Liver (tissue), 9 donors: Measurements from ENCODE around the gene IGF2BP2. TPM values are rescaled to one million over a fixed set of nuclear protein-coding genes. Genes with fewer than 3 reads are reported as not detected.

Experiments
- DNase-seq: peaks from one replicate; pipeline ENCODE4 v3.0.0-alpha.2; 2017; ENCODE audit warnings: low spot score
- H3K27ac ChIP-seq, 2 donors: one replicate each; pipeline ENCODE4 v1.7.0; 2013; ENCODE audit warnings: inconsistent platforms in 2 of 2, low read length in 2 of 2, control low read depth in 1 of 2, low read depth in 1 of 2, mild to moderate bottlenecking in 1 of 2
- H3K27me3 ChIP-seq, 4 donors: one replicate each; pipeline versions ENCODE4 v1.6.1 to v1.7.0; 2013; ENCODE audit warnings: low read length in 3 of 4, inconsistent platforms in 1 of 4, mild to moderate bottlenecking in 1 of 4, moderate library complexity in 1 of 4; ENCODE audit not compliant: control insufficient read depth in 4 of 4, insufficient read depth in 4 of 4
- H3K36me3 ChIP-seq, 4 donors: one replicate each; pipeline versions ENCODE4 v1.6.1 to v1.7.0; 2013; ENCODE audit warnings: low read length in 3 of 4, mild to moderate bottlenecking in 3 of 4, low read depth in 1 of 4, moderate library complexity in 1 of 4; ENCODE audit not compliant: control insufficient read depth in 4 of 4, insufficient read depth in 3 of 4
- H3K4me1 ChIP-seq, 4 donors: one replicate each; pipeline versions ENCODE4 v1.6.1 to v1.7.0; 2013; ENCODE audit warnings: low read length in 3 of 4, mild to moderate bottlenecking in 3 of 4, moderate library complexity in 1 of 4; ENCODE audit not compliant: control insufficient read depth in 4 of 4, insufficient read depth in 4 of 4
- H3K4me3 ChIP-seq, 3 donors: one replicate each; pipeline versions ENCODE4 v1.6.1 to v1.7.0; 2013; ENCODE audit warnings: low read length in 3 of 3, control low read depth in 1 of 3, low read depth in 1 of 3, mild to moderate bottlenecking in 1 of 3
- H3K9ac ChIP-seq, 2 donors: one replicate each; pipeline ENCODE4 v1.7.0; 2013; ENCODE audit warnings: low read length in 2 of 2, mild to moderate bottlenecking in 2 of 2, moderate library complexity in 2 of 2, control low read depth in 1 of 2, low read depth in 1 of 2
- H3K9me3 ChIP-seq, 4 donors: one replicate each; pipeline versions ENCODE4 v1.6.1 to v1.7.0; 2013; ENCODE audit warnings: low read length in 3 of 4; ENCODE audit not compliant: control insufficient read depth in 4 of 4
- EGR1 ChIP-seq, 2 donors: IDR thresholded peaks; 2 replicates each; pipeline ENCODE4 v1.6.1; 2016 to 2018; ENCODE audit warnings: antibody characterized with exemption in 2 of 2, low read depth in 2 of 2
- FOXA1 ChIP-seq: IDR thresholded peaks from 2 replicates; pipeline ENCODE4 v1.6.1; 2016; ENCODE audit warnings: antibody characterized with exemption
- GABPA ChIP-seq, 2 donors: IDR thresholded peaks in 1 of 2; conservative IDR thresholded peaks in 1 of 2; 2 replicates each; pipeline ENCODE4 v1.6.1; 2016; ENCODE audit warnings: antibody characterized with exemption in 2 of 2, mild to moderate bottlenecking in 1 of 2, moderate library complexity in 1 of 2
- HNF4G ChIP-seq: IDR thresholded peaks from 2 replicates; pipeline ENCODE4 v1.6.1; 2016; ENCODE audit warnings: antibody characterized with exemption
- JUND ChIP-seq, 2 donors: IDR thresholded peaks; 2 replicates each; pipeline ENCODE4 v1.6.1; 2016; ENCODE audit warnings: antibody characterized with exemption in 2 of 2
- NR2F2 ChIP-seq: IDR thresholded peaks from 2 replicates; pipeline ENCODE4 v1.6.1; 2016; ENCODE audit warnings: antibody characterized with exemption
- RAD21 ChIP-seq, 2 donors: IDR thresholded peaks; 2 replicates each; pipeline ENCODE4 v1.6.1; 2016; ENCODE audit warnings: antibody characterized with exemption in 2 of 2, mild to moderate bottlenecking in 2 of 2
- RXRA ChIP-seq, 2 donors: IDR thresholded peaks; 2 replicates each; pipeline ENCODE4 v1.6.1; 2017 to 2018; ENCODE audit warnings: antibody characterized with exemption in 2 of 2, mild to moderate bottlenecking in 1 of 2
- SP1 ChIP-seq: IDR thresholded peaks from 2 replicates; pipeline ENCODE4 v1.6.1; 2018; ENCODE audit warnings: antibody characterized with exemption, mild to moderate bottlenecking
- TAF1 ChIP-seq: conservative IDR thresholded peaks from 2 replicates; pipeline ENCODE4 v1.6.1; 2016; ENCODE audit warnings: antibody characterized with exemption, mild to moderate bottlenecking
- YY1 ChIP-seq: IDR thresholded peaks from 2 replicates; pipeline ENCODE4 v1.6.1; 2016; ENCODE audit warnings: antibody characterized with exemption, mild to moderate bottlenecking
- WGBS: extraction: QIAGEN DNeasy Blood & Tissue Kit; methylation state at CpG from one replicate; pipeline ENCODE4 v1.1.7; 2013; 5-methylcytosine and 5-hydroxymethylcytosine counted together
- polyA plus RNA-seq, 2 donors: library from polyadenylated mRNA; stranded (reverse) in 1 of 2; unstranded in 1 of 2; fragments of 200-250 nt in 1 of 2; fragments of >200 nt in 1 of 2; fragmentation: Nextera tagmentation in 1 of 2; extraction: Ambion mirVana in 1 of 2; gene quantifications; one replicate each; pipeline versions ENCODE4 v1.2.1 to v1.2.3, GENCODE V29; 2013 to 2015
- total RNA-seq, 2 donors: library from RNA; depleted of rRNA; stranded (reverse); fragments of >200 nt; gene quantifications; one replicate each; pipeline ENCODE4 v1.2.3, GENCODE V29; 2014
- TF ChIP-seq, protein P1 (sequence below): IDR thresholded peaks from 2 replicates; pipeline ENCODE4 v1.6.1; 2016; ENCODE audit warnings: antibody characterized with exemption, mild to moderate bottlenecking
- TF ChIP-seq, protein P2 (sequence below): fragments of 150-350 bp; IDR thresholded peaks from 2 replicates; pipeline ENCODE4 v1.5.1; 2017; ENCODE audit warnings: improper control_type of control experiment, low read depth, low read length; ENCODE audit not compliant: missing input control
- TF ChIP-seq, protein P3 (sequence below): IDR thresholded peaks from 2 replicates; pipeline ENCODE4 v1.6.1; 2016; ENCODE audit warnings: antibody characterized with exemption
- TF ChIP-seq, protein P4 (sequence below): IDR thresholded peaks from 2 replicates; pipeline ENCODE4 v1.6.1; 2016; ENCODE audit warnings: antibody characterized with exemption
- donor health status: healthy.
- donor health status: healthy.
- donor health status: healthy.
- donor health status: healthy.
- donor health status: healthy.

Gene IGF2BP2
- total and polyA plus RNA-seq, 4 donors: 0.67 to 35.0 (median 1.7) TPM

DNA sequence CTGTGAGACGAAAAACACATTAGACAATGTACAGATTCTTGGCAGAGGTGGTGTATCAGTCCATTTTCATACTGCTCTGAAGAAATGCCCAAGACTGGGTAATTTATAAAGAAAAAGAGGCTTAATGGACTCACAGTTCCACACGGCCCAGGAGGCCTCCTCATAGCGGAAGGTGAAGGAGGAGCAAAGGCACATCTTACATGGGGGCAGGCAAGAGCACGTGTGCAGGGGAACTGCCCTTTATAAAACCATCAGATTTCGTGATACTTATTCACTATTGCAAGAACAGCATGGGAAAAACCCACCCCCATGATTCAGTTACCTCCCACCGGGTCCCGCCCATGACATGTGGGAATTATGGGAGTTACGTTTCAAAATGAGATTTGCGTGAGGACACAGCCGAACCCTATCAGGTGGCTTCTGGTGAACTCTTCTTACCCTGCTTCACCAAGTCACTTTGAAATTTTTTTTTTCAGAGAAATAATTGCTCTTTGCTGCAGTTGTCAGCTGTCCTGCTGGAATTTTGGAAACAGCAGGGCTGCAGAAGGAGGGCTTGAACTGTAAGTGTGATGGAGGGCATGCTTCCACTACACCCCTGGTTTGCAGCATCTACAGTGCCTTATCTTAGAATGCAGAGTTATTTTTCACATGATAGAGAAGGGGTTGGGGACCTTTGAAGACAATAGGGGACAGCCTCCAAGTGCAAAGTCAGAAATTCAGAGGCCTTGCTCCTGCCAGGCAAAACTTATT lies 2.9 kb upstream of the IGF2BP2 start:
- no peaks in the 10 kb centered on the region for H3K36me3 ChIP-seq

More for the DNA sequence above, 2.9 kb upstream of the IGF2BP2 start:
- WGBS: 94% methylated on average over 10 of the region's 10 CpGs
- Histone ChIP-seq H3K9ac (no peak overlapping the region), H3K27me3 (no peaks in the 10 kb centered on the region), H3K9me3 (no peaks in the 10 kb centered on the region), H3K4me3 (no peak overlapping the region), H3K4me1 (peaks cover 9 to 27% (median 19%) of the 10 kb centered on the region in 4 donors), H3K27ac (no peak overlapping the region)
- no peak for TF ChIP-seq SP1
- TF ChIP-seq RAD21 (IDR thresholded peaks at IDR 0.05): no peak
- TF ChIP-seq, protein P1, sequence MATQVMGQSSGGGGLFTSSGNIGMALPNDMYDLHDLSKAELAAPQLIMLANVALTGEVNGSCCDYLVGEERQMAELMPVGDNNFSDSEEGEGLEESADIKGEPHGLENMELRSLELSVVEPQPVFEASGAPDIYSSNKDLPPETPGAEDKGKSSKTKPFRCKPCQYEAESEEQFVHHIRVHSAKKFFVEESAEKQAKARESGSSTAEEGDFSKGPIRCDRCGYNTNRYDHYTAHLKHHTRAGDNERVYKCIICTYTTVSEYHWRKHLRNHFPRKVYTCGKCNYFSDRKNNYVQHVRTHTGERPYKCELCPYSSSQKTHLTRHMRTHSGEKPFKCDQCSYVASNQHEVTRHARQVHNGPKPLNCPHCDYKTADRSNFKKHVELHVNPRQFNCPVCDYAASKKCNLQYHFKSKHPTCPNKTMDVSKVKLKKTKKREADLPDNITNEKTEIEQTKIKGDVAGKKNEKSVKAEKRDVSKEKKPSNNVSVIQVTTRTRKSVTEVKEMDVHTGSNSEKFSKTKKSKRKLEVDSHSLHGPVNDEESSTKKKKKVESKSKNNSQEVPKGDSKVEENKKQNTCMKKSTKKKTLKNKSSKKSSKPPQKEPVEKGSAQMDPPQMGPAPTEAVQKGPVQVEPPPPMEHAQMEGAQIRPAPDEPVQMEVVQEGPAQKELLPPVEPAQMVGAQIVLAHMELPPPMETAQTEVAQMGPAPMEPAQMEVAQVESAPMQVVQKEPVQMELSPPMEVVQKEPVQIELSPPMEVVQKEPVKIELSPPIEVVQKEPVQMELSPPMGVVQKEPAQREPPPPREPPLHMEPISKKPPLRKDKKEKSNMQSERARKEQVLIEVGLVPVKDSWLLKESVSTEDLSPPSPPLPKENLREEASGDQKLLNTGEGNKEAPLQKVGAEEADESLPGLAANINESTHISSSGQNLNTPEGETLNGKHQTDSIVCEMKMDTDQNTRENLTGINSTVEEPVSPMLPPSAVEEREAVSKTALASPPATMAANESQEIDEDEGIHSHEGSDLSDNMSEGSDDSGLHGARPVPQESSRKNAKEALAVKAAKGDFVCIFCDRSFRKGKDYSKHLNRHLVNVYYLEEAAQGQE: no peak
- no peak for TF ChIP-seq RXRA (IDR thresholded peaks at IDR 0.05)
- TF ChIP-seq JUND (IDR thresholded peaks at IDR 0.05): no peak
- no peak for TF ChIP-seq FOXA1
- TF ChIP-seq NR2F2: no peak
- TF ChIP-seq, protein P2, sequence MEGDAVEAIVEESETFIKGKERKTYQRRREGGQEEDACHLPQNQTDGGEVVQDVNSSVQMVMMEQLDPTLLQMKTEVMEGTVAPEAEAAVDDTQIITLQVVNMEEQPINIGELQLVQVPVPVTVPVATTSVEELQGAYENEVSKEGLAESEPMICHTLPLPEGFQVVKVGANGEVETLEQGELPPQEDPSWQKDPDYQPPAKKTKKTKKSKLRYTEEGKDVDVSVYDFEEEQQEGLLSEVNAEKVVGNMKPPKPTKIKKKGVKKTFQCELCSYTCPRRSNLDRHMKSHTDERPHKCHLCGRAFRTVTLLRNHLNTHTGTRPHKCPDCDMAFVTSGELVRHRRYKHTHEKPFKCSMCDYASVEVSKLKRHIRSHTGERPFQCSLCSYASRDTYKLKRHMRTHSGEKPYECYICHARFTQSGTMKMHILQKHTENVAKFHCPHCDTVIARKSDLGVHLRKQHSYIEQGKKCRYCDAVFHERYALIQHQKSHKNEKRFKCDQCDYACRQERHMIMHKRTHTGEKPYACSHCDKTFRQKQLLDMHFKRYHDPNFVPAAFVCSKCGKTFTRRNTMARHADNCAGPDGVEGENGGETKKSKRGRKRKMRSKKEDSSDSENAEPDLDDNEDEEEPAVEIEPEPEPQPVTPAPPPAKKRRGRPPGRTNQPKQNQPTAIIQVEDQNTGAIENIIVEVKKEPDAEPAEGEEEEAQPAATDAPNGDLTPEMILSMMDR: no peak
- TF ChIP-seq EGR1 (IDR thresholded peaks at IDR 0.05; ENCODE audit: low read depth in 2 of 2): no peak
- TF ChIP-seq TAF1: no peak
- TF ChIP-seq, protein P3, sequence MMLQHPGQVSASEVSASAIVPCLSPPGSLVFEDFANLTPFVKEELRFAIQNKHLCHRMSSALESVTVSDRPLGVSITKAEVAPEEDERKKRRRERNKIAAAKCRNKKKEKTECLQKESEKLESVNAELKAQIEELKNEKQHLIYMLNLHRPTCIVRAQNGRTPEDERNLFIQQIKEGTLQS: no peak
- TF ChIP-seq GABPA (IDR thresholded peaks at IDR 0.05 in 1 of 2, conservative IDR thresholded peaks at IDR 0.05 in 1 of 2): no peak
- TF ChIP-seq, protein P4, sequence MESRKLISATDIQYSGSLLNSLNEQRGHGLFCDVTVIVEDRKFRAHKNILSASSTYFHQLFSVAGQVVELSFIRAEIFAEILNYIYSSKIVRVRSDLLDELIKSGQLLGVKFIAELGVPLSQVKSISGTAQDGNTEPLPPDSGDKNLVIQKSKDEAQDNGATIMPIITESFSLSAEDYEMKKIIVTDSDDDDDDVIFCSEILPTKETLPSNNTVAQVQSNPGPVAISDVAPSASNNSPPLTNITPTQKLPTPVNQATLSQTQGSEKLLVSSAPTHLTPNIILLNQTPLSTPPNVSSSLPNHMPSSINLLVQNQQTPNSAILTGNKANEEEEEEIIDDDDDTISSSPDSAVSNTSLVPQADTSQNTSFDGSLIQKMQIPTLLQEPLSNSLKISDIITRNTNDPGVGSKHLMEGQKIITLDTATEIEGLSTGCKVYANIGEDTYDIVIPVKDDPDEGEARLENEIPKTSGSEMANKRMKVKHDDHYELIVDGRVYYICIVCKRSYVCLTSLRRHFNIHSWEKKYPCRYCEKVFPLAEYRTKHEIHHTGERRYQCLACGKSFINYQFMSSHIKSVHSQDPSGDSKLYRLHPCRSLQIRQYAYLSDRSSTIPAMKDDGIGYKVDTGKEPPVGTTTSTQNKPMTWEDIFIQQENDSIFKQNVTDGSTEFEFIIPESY: no peak
- TF ChIP-seq YY1: no peak
- no peak for TF ChIP-seq HNF4G
- no peak for DNase-seq
